HG03039 (cell line): ENCODE data around the gene OR13C4.
"Not testable (repeated sequence)": the region's sequence is repeated elsewhere in the genome, so short reads cannot be mapped to it uniquely, and the experiment has no call there.

Experiments used
- ATAC-seq: cut with Tn5 transposase; IDR thresholded peaks from one replicate; pipeline ENCODE4 v1.9.1; 2021; ENCODE audit warnings: mild to moderate bottlenecking, moderate library complexity; ENCODE audit not compliant: unreplicated experiment

Gene OR13C4

DNA sequence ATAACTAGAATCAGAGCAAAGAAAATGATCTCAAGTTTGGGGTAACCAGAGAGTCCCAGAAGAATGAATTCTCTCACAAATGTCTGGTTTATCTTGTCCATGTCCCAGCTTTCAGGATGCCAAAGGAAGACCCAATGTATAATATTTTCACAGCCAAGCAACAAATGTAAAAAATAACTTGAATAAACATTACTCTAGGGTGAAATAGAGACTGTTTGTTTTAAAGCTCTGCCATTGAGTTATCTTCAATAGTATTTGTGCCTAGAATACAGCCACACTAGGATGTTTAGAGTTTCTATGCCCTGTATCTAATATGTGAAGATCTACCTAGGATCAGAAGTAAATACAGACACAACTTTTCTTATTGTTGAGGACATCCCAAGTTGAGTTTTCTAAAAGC, at the start of gene OR13C4:
OR13C4 (minus strand) TSS at position 101 of the 400 bp plus-strand sequence; CDS start at position 101, 0 bp downstream.
- ATAC-seq: no peak

GRCh38 chr9:104575456-104575855, 48.4 kb upstream of the OR13C4 start:
- no peak for ATAC-seq

GRCh38 chr9:104572612-104573011, 45.6 kb upstream of the OR13C4 start:
- ATAC-seq: no peak

DNA sequence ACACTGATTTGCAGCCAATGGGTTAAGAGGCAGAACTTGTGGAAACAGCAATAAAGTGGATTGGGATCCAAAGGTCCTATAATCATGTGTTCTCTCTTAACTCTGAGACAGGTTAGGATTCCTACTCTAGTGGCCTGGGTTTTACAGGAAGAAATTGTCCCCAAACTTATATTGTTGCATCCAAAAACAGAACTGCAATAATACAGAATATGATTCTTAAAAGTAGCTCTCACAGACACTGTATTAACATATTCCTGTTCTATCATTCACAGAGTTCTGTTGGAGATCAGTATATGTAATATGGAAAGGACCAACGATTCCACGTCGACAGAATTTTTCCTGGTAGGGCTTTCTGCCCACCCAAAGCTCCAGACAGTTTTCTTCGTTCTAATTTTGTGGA, 41.9 kb upstream of the OR13C4 start, which contains the start of gene OR13C8:
OR13C8 (plus strand) TSS at position 301 of the 400 bp plus-strand sequence; CDS start at position 301, 0 bp downstream.
- no peak for ATAC-seq

GRCh38 chr9:104564358-104564757, 37.3 kb upstream of the OR13C4 start:
- ATAC-seq: no peak

DNA sequence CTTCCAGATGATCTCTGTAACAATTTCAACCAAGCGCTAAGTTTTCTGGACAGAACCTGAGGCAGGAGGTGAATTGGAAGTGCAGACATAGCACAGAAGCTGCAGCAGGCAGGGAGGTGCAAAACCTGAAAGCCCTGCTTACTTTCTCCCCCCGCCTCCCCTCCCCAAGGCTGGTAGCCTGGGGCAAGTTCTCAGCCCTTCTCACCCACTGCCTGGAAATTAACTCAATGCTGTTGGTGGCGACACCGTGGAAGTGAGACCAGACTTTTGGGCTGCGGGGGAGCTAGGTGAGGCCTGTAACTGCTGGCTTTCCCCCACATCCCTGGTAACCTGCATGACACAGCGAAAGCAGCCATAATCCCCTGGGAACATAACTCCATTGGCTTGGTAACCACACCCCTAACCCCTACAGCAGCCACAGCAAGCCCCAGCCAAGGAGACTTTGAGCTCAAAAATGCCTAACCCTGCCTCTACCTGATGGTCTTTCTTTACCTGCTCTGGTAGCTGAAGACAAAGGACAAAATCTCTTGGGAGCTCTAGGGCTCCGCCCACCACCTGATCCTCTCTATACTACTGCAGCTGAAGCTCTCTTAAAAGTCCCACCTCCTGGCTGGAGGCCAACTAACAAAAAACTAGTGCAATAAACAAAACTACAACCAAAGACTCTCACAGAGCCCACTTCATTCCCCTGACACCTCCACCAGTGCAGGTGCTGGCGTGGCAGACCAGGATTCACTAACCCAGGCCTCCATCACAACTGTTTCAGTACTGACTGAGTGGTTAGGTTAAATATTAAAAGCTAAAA, 30.0 kb upstream of the OR13C4 start:
- no peak for ATAC-seq

DNA sequence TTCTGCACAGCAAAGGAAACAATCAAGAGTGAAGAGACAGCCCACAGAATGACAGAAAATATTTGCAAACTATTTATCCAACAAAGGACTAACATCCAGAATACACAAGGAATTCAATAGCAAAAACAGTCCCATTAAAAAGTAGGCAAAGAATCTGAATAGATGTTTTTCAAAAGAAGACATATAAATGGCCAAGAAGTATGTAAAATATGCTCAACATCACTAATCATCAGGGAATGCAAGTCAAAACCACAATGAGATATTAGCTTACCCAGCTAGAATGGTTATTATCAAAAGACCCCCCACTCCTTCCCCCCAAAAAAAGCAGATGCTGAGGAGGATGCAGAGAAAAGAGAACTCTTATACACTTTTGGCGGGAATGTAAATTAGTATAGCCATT, 28.5 kb upstream of the OR13C4 start:
- ATAC-seq: no peak

DNA sequence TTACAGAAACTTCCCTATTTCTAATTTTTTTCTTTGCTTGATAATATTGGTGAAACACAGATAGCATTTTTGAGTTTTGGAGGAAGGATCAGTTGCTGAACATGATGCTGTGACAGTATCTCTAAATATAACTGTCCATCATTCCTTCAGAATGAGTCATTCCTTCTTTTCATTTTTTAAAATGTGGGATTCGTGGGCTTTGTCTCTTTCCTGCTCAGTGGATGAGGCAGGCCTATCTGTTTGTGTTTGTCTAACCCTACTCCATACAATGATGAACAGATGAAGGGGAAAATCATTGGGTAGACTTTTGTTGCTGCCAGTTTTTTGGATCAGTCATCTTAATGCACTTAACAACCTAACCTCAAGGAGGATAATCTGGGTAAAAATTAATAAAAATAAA, 26.3 kb upstream of the OR13C4 start:
- ATAC-seq: no peak

DNA sequence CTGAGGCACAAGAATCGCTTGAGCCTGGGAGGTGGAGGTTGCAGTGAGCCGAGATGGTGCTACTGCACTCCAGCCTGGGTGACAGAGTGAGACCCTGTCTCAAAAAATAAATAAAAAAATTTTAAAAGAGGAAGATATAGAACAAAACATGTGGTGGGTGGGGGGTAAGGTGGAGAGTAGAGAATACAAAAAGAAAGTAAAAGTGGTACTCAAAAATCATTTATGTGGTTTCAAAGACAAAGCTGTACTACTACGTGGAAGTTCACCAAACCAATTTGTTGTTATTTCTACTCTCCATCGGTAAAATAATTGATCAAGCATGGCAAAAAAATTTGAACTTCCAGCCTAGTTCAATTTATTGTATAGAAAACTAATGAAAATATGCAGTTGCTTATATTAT, 17.6 kb upstream of the OR13C4 start:
- ATAC-seq: no peak

GRCh38 chr9:104539275-104539674, 12.3 kb upstream of the OR13C4 start:
- no peak for ATAC-seq

DNA sequence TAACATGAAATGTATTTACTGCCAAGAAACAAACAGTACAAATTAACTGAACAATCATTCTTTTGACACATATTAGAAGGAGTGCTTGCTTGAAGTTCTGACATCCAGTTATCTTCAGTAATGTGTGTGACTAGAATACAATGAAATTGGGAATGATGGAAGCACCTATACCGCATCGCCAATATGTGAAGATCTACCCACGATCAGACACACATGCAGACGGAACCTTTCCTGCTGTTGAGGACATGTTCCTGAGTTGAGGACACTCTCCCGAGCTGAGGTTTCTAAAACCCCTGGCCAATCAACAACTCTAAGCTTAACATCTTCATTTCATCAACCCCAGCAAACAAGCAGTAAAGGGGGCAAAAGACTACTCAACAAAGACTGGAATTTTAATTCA, 9.7 kb upstream of the OR13C4 start, which contains the start of gene OR13C3:
OR13C3 (minus strand) TSS at position 101 of the 400 bp plus-strand sequence. CDS start 133 bp downstream, outside the sequence.
- no peak for ATAC-seq

DNA sequence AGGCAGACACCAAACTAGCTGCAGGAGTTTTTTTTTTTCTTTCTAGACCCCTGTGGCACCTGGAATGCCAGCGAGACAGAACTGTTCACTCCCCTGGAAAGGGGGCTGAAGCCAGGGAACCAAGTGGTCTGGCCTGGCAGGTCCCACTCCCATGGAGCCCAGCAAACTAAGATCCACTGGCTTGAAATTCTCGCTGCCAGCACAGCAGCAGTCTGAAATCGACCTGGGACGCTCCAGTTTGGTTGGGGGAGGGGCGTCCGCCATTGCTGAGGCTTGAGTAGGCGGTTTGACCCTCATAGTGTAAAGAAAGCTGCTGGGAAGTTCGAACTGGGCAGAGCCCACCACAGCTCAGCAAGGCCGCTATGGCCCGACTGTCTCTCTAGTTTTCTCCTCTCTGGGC, 6.8 kb downstream of the OR13C4 start:
- ATAC-seq: not testable (repeated sequence)

DNA sequence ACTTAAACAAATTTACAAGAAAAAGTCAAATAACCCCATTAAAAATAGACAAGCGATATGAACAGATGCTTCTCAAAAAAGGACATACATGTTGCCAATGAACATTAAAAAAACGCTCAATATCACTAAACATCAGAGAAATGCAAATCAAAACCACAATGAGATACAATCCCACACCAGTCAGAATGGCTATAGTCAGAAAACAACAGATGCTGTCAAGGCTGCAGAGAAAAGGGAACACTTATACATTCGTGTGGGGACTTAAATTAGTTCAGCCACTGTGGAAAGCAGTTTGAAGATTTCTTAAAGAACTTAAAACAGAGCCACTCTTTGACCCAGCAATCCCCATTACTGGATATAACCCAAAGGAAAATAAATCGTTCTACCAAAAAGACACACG, 12.1 kb downstream of the OR13C4 start:
- ATAC-seq: no peak

- ATAC-seq: no peak
These were observed 20.4 kb downstream of the OR13C4 start for GRCh38 chr9:104506565-104506964.

DNA sequence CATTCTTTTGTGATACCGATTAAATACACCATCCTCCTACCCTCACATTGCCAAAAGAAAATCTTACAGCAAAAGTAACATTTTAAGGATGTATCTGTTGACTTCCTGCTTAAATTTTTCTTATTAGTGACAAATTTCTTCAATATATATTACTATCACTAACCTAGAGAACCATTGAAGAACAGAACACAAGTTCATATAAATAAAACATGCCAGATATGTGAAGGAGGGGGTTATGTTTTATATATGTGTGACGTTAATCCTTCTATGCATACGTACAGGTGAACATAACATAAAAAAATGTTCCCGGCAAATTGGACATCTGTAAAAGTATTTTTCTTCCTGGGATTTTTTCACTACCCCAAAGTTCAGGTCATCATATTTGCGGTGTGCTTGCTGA, 23.0 kb downstream of the OR13C4 start, which contains the start of gene OR13F1:
OR13F1 (plus strand) TSS at position 301 of the 400 bp plus-strand sequence; CDS start at position 301, 0 bp downstream.
- ATAC-seq: no peak

DNA sequence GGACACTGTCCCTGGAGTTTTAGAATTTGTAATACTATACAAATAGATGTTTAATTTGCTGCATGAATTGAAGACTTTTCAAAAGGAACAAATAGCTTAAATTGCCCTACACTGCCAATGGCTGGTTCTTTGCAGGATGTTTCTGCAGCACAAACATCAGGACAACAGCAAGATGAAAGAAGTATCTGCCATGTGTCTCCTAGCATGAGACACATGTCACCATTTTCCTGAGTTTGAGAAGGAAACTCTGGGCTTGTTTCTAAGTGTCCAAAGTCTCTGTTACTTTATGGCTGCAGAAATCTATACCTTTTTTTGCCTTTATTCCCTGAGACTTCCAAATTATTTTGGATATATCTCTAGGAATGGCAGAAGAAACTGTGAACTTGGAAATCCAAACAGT, 23.6 kb downstream of the OR13C4 start:
- no peak for ATAC-seq

- no peak for ATAC-seq
These were observed 32.2 kb downstream of the OR13C4 start for GRCh38 chr9:104494808-104495207.

DNA sequence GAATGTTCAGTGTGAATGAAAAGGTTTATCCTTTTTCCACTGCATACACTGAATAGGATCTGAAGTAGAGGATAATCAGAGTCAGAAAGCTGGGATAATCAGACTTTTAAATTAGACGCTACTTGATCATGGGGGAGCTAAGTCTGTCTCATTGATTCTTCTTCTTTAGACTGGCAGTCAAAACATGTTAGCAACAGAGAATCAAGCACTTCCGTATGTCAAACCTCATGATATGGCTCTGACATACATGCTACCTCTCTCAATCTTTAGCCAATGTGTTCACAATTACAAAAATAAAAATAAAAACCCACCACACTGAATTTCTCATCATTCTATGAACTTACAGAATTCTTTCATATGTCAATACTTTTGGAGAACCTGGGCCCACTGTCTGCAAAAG, 42.0 kb downstream of the OR13C4 start:
- ATAC-seq: no peak

- ATAC-seq: no peak
These were observed 44.0 kb downstream of the OR13C4 start for GRCh38 chr9:104482921-104483570.
